A673 (cell line): ENCODE measurements around the gene STAB2. TPM values are rescaled to one million over a fixed set of nuclear protein-coding genes. Genes with fewer than 3 reads are reported as not detected.

Experiments
- BruUV-seq: library from RNA; stranded (reverse); fragments of 400-500 nt; replicated peaks from 2 replicates; lab custom pipeline; 2021; lab: Mats Ljungman, UMichigan
- CTCF ChIA-PET: fragments of 300-600 bp; sonication (Branson Sonifier 250); formaldehyde crosslinking; loops from one replicate; lab custom pipeline; 2022; ENCODE audit warnings: antibody characterized with exemption; lab: Charles Lee
- POLR2A ChIA-PET: fragments of 300-600 bp; sonication (Branson Sonifier 250); formaldehyde crosslinking; loops from one replicate; lab custom pipeline; 2022; ENCODE audit warnings: antibody characterized with exemption; ENCODE audit not compliant: low non-redundant PET; lab: Charles Lee
- DNase-seq: peaks from one replicate; pipeline ENCODE4 v3.0.0-alpha.2; 2015; ENCODE audit warnings: low spot score
- H3K27ac ChIP-seq: fragments of 200-600 bp; sonication (generic); 2 replicates; pipeline ENCODE4 v1.5.1; 2016; ENCODE audit warnings: mixed run types, low read depth, mild to moderate bottlenecking, mixed read lengths, antibody characterized with exemption, low read length; ENCODE audit not compliant: poor library complexity, severe bottlenecking
- H3K27me3 ChIP-seq: fragments of 200-600 bp; sonication (generic); replicated peaks from 2 replicates; pipeline ENCODE4 v1.6.1; 2017; ENCODE audit warnings: mixed run types, low read depth, mild to moderate bottlenecking, mixed read lengths, antibody characterized with exemption, low read length; ENCODE audit not compliant: insufficient read depth, poor library complexity
- H3K36me3 ChIP-seq: fragments of 200-600 bp; sonication (generic); 2 replicates; pipeline ENCODE4 v1.6.1; 2016; ENCODE audit warnings: mixed run types, mild to moderate bottlenecking, mixed read lengths, antibody characterized with exemption, low read length; ENCODE audit not compliant: insufficient read depth, poor library complexity, severe bottlenecking
- H3K4me1 ChIP-seq: fragments of 200-600 bp; sonication (generic); 2 replicates; pipeline ENCODE4 v1.6.1; 2017; ENCODE audit warnings: mixed run types, mild to moderate bottlenecking, mixed read lengths, antibody characterized with exemption, low read length; ENCODE audit not compliant: insufficient read depth, poor library complexity, severe bottlenecking
- H3K4me3 ChIP-seq: fragments of 200-600 bp; sonication (generic); 2 replicates; pipeline ENCODE4 v1.5.1; 2016; ENCODE audit warnings: low read depth, mixed run types, mild to moderate bottlenecking, mixed read lengths, low read length; ENCODE audit not compliant: poor library complexity, severe bottlenecking
- H3K9me3 ChIP-seq: fragments of 200-600 bp; sonication (generic); 2 replicates; pipeline ENCODE4 v1.6.1; 2016; ENCODE audit warnings: mixed run types, low read depth, mild to moderate bottlenecking, mixed read lengths, antibody characterized with exemption, low read length; ENCODE audit not compliant: poor library complexity, severe bottlenecking
- CTCF ChIP-seq: fragments of 300-800, 200-600 bp; sonication (generic); conservative IDR thresholded peaks from 2 replicates; pipeline ENCODE4 v1.5.1; 2017; ENCODE audit warnings: low read depth, mild to moderate bottlenecking, antibody characterized with exemption, low read length, moderate library complexity, mixed read lengths
- EZH2 ChIP-seq: fragments of 200-600 bp; sonication (generic); IDR thresholded peaks from 2 replicates; pipeline ENCODE4 v1.6.1; 2017; ENCODE audit warnings: borderline replicate concordance, low read depth, mild to moderate bottlenecking, mixed read lengths, antibody characterized with exemption, low read length; ENCODE audit not compliant: poor library complexity, severe bottlenecking
- intact Hi-C: fragments of 100-400 bp; cut with micrococcal nuclease; formaldehyde crosslinking; loops from one replicate; pipeline ENCODE4 v1.10.0; 2022; ENCODE audit not compliant: unreplicated experiment
- total RNA-seq: library from RNA; stranded (reverse); gene quantifications from 2 replicates; pipeline ENCODE4 v1.2.3, GENCODE V29; 2021

STAB2 gene
- total RNA-seq, 1 experiment from 2014 or later, result not detected

GRCh38 chr12:103762473-103762872 is 175.4 kb downstream of the STAB2 start:
- intact Hi-C loops, result loop anchor here (10.0 kb wide), 1 partner anchor 342 kb away; no protein-coding TSS in a partner anchor
- Histone ChIP-seq H3K27ac (no peak overlapping the region), H3K4me3 (no peak overlapping the region), H3K27me3 (no peaks in the 10 kb centered on the region), H3K36me3 (peaks cover 9% of the 10 kb centered on the region), H3K9me3 (no peaks in the 10 kb centered on the region), H3K4me1 (no peaks in the 10 kb centered on the region)
- no peak for TF ChIP-seq CTCF
- no peak for TF ChIP-seq EZH2
- ChIA-PET CTCF (no interaction called here), POLR2A (no interaction called here)
- no TSS peak for BruUV-seq
- DNase-seq, result no peak

- Histone ChIP-seq H3K4me1 (peaks cover 8% of the 10 kb centered on the region), H3K9me3 (no peaks in the 10 kb centered on the region), H3K36me3 (peaks cover 9% of the 10 kb centered on the region), H3K27me3 (no peaks in the 10 kb centered on the region), H3K27ac (no peak overlapping the region), H3K4me3 (no peak overlapping the region)
- BruUV-seq, result no TSS peak
- intact Hi-C loops, result loop anchor here (10.0 kb wide), 1 partner anchor 339 kb away; no protein-coding TSS in a partner anchor
- ChIA-PET POLR2A (no interaction called here), CTCF (no interaction called here)
- DNase-seq, result no peak
- no peak for TF ChIP-seq EZH2
- TF ChIP-seq CTCF, result no peak
These were observed 178.2 kb downstream of the STAB2 start for GRCh38 chr12:103765322-103765721.

GRCh38 chr12:103766028-103766427 is 179.0 kb downstream of the STAB2 start:
- no peak for DNase-seq
- TF ChIP-seq EZH2 (no peak), CTCF (no peak)
- H3K27me3 ChIP-seq, result no peaks in the 10 kb centered on the region
- no peak overlapping the region for H3K27ac ChIP-seq
- peaks cover 9% of the 10 kb centered on the region for H3K36me3 ChIP-seq
- no peaks in the 10 kb centered on the region for H3K9me3 ChIP-seq
- intact Hi-C loops, result loop anchor here (10.0 kb wide), 1 partner anchor 339 kb away; no protein-coding TSS in a partner anchor
- H3K4me3 ChIP-seq, result no peak overlapping the region
- ChIA-PET POLR2A (no interaction called here), CTCF (no interaction called here)
- H3K4me1 ChIP-seq, result peaks cover 8% of the 10 kb centered on the region
- BruUV-seq, result no TSS peak
